GM19023 (cell line): ENCODE data around the gene WDFY2.
A peak's percentile ranks its signal among the peaks of the same experiment; 100 is the strongest.

Experiments used
- ATAC-seq: cut with Tn5 transposase; IDR thresholded peaks from one replicate; pipeline ENCODE4 v1.9.1; 2021; ENCODE audit warnings: mild to moderate bottlenecking, moderate library complexity; ENCODE audit not compliant: unreplicated experiment

The WDFY2 gene

DNA sequence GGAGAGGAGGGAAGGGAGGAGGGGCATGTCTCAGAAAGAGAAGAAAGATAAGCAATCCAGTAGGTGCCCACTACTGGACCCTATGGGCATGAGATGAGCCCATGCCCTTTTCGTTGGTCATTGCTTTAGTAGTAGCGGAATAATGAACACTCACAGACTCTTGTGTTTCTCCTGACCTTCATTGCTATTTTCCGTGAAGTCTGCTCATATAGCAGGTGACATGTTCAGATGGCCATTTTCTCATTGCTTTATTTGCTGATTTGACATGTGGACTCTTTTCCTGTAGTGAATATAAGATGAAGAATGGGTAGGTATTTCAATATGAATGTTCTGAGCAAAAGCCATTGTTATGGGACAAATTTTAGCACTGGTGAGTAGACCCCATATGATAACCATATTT lies 16.4 kb downstream of the WDFY2 start:
- ATAC-seq = no peak

DNA sequence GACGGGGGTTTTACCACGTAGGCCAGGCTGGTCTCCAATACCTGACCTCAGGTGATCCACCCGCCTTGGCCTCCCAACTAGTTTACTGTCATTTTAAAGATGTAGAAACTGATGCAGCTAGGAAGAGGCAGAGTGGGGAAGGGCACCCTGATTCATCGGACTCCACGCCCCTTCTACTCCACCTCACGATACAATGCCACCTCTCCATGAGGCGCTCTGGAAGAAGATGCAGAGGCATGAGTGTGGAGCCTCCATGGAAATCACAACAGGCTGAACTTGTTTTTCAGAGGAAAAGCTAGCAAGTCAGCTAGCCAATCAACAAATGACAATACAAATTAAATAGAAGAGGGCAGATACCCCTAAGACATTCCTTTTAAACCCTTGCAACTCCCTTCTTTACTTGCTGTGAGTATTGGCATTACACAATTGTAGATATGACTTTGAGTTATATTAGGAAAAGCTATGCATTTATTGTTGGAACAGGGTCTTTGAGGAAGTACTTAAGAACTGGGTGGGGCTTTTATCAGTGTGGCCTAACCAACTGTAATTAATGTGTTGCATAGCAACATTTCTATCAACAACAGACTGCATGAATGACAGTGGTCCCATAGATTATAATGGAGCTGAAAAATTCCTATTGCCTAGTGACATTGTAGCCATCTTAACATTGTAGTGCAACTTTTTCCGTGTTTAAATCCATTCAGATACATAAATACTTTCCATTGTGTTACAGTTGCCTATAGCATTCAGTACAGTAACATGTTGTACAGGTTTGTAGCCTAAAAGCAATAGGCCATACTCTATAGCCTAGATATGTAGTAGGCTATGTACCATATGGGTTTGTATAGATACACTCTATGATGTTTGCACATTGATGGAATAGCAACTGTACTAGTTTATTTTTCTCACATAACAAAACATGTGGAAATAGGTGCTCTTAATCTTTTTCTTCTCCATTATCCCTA lies 17.6 kb downstream of the WDFY2 start:
- no peak for ATAC-seq

DNA sequence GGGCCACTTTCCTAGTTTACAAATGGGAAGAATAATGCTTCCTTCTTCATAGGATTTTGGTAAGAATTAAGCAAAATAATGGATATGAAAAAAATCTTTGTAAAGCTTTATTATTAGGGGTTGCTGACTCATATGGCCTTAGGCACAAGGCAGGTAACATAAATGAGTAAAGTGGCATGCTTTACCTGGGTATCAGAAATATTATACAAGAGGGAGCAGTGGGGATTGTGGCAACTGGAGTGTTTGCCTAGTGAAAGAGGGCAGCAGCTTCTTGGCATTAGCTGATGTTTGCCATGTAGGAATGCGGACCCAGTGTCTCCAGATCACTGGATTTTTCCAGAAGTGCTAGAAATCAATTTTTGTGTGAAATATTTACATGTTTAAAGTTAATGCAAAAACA lies 19.5 kb downstream of the WDFY2 start:
- ATAC-seq = no peak

DNA sequence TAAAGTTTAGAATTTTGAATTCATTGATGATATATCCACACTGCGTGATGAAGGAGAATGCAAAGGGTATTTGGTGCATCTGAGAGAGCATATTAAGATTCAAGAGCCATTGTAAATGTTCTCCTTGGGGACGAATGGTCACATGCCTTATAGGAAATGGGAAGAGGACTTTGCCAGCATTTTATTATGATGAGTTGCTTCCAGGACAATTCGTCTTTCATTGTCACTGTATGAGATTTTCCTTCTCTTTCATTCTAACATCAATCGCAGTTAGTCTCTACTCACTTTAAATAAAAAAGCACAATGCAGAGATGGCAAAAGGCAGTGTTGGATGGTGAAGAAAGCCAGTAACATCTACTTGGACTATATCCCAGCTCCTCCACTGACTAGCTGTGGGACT lies 21.4 kb downstream of the WDFY2 start:
- ATAC-seq = no peak

DNA sequence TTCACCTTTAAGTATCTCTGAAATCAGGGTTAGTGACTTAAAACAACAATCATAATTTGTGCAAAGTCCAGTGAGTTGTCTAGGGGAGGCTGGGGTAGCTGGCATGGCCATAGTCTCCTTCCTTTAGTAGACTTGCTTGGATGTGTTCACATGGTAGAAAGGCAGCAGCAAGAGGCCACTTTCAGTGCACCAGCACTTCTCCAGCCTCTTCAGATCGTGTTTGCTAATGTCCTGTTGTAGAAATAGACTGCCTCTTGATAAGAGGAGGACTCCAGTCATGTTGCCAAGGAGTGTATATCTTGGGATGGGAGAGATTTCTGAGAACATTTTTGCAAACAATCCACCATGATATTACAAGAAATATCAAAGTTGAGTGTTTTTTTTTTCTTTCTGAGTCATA lies 22.9 kb downstream of the WDFY2 start:
- no peak for ATAC-seq

DNA sequence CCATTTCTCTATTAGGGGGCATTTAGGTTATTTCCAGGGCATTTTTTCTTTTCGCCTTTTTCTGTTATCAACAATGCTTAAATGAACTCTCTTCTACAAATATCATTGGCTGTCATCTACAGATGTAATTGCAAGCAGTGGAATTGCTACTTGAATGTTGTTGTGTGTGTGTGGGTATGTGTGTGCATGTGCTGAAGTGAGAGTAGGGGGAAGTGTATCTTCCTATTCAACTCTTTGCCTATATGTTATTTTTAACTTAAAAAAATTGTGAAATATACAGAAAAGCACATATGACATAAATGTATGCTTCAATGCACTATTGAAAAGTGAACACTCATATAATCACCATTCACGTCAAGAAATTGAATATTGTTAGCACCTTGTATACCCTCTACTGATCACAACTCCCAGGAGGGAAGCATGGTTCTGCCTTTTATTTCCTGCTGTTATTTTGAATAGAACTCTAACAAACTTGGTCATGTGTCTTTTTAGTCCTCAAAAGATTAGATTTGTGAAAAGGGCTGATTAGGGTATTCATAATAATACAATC lies 24.7 kb downstream of the WDFY2 start:
- ATAC-seq = no peak

DNA sequence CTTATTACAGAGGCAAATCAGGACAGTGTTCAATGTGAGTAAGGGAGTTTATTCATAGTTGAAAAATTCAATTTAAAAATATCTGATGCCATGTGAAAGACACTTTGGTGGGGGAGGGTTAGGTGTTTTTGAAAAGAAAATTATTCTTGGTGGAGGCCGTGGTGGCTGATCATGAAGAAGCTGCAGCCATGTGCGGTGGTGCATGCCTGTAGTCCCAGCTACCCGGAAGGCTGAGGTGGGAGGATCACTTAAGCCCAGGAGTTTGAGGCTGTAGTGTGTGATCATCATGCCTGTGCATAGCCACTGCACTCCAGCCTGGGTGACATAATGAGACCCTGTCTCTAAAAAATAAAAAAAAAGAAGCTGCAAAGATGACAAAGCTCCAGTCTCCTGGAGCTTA lies 28.6 kb downstream of the WDFY2 start:
- no peak for ATAC-seq

DNA sequence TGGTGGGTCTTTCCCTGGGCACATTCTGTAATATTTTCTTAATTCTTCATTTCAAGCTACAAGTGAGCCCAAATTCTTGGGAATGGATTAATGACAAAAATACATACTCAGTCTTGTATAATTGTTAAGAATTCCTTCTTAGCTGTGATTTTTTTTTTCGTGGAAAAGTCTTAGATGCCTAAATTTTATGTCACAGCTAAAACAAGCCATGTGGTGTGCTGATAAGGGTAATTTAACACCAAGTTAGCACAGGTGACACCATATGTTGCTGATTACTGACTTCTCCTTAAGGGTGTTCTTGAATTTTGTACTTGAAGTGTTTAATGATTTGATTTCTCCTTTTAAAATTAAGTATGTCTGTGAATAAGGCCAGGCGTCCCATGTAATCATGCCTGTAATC lies 29.3 kb downstream of the WDFY2 start:
- no peak for ATAC-seq

DNA sequence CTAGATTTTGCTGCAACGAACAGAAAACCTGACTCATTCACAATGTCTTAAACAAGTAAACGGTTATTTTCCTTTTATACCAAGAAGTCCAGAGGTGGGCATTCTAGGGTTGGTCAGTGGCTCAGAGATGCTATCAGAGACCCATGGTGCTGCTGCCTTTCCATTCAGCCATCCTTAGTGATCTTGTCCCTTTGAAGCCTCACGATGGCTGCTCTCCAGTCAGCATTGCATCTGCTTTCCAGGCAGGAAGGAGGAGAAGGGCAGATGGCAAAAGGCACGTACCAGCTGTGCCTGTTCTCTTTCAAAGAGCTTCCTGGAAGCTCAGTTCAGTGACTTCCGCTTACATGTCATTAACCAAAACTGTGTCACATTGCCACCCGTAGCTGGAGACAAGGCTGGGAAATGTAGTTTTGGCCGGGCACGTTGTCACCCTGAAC lies 30.1 kb downstream of the WDFY2 start:
- peak; percentile 92 for ATAC-seq

DNA sequence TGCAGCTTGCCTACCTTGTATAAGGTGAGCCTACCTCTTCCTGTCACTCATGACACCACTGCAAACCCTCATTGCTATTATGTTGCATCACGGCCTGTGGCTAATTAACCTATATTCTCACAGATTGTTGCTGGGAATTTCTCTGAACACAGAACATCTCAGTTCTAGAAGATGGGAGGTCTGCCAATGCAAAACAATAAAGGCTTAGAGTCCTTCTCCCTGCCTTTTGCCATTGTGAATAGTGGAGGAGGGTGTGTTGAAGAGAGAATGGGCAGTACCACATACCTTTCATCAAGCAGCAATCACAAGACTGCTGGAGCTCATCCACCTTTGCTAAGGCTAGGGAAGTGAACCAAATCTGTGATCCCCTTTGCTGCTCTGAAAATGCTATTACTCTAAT lies 34.4 kb downstream of the WDFY2 start:
- ATAC-seq = no peak

DNA sequence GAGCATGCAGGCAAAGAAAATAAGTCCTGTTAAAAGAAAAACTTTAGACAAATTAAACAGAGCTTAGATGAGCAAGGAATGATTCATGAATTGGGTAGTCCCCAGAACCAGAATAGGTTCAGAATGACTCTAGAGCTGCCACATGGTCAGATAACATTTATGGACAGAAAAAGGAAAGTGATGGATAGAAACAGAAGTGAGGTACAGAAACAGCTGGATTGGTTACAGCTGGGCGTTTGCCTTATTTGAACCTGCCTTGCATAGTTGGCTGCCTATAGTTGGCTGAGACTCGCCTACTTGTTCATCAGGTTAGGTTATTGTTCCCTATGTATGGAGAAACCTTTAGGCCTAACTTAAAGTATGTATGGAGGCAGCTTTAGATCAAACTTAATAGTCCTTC lies 35.4 kb downstream of the WDFY2 start:
- ATAC-seq = peak; percentile 46

DNA sequence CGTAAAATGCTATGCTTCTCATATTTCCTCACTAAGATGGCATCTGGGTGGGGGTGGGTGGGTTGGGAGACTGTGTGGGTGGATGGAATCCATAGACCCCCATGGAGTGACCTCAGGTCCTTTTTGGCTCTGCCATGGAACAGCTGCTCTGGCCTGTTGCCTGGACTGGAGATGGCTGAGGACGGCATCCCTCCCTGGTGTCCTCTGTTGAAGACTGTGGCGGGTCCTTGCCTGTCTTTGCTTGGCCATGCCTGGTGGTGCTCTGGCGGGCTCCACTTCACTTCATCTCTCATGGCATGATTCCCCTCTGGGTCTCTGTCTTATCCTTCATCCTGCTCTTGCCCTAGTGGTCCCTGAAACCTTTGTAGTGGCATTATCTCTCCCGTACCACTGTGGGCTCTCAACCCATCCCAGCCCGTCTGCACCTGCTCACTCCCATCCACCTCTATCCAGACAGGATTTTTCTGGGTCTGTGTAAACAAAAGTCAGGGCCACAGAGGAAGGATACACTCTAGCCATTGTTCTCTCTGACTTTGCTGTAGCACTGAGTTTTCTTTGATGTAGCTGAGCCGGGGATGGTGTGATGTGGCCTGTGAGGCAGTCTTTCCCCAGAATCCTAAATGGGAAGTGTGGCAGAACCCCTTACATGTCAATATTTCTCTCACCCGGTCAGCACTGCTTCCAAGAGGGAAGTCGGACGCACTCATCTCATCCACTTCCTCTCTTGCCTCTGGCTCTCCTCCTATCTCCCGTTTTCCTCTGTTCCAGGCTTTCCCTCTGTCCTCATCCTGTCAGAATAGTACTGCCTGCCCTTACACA lies 36.1 kb downstream of the WDFY2 start:
- ATAC-seq = no peak

DNA sequence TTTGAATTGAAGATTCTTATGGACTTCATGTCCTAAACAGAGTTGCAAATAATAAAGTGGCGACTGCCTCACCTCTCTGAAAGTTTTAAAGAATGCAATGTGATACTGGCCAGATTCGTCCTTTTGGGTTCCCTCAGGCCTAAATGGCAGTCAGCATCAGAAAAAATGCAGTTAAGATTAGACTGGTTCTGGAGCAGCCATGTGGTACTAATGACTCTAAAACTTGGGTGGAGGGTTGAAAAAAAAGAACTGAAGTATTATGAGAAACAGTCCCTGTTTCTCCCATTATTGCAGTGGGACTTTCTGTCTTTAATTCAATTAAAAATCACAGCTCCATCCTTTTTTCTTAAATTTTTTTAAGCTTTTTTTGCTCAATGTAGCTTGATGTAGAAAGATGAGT lies 37.3 kb downstream of the WDFY2 start:
- ATAC-seq = no peak

DNA sequence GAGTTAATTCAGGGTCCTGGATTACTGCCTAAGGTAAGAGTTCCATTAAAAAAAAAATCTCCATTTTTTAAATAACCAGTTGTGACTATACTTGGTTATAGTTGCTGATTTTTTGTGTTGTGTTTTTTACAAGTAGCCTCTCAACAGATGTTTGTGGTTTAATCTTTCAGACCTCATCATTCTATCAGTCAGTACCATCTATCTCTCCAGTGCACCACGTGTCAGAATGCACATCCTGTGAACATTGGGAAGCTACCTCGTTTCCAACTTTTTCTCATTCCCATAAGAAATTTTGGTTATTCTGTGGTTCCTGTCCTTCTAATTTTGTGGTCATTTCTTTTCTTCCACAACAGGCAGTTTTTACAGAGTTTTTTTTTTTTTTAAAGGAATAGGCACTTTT lies 39.2 kb downstream of the WDFY2 start:
- ATAC-seq = no peak

DNA sequence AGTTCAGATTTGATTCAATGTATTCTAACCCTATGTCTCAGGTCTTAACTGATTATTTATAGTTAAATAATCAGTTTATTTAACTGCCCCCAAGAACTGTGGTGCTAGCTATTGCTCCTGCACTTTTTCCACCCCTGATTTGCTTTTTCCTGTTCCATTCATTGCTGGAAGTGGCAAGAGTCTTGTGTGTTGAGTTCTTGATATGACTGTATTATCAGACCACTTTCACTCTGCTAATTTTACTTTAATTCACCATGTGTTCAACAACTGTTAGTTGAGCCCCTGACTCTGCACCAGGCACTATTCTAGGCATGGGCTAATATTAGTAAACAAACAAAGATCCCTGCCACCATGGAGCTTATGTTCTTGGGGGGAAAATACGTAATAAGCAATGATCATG lies 39.9 kb downstream of the WDFY2 start:
- ATAC-seq = no peak

DNA sequence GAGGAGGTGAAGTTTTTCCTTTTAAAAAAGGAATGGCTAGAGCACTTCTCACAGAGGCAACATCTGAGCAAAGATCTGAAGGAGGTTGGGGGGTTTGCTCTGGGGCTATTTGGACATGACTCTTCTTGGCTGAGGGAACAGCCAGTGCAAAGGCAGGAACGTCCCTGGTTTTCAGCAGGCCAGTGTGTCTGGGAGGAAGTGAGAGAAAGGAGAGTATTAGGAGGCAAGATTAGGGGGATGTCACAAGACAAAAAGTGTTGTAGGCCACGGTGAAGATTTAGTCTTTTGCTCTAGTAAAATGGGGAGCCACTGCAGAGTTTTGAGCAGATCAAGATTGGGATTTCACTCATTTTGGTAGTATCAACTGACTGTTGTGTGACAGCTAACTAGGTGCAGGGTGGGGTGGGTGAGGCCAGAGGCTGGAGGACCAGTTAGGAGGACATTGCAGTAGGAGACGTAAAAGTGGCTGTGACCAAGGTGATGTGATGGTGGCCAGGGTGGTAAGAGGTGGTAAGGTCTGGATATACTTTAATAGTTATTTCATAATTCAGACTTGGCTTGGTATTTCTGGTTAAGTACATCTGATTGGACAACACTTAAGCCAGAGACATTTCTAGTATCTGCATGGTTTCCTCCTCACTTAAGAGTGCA lies 40.6 kb downstream of the WDFY2 start:
- ATAC-seq = no peak

DNA sequence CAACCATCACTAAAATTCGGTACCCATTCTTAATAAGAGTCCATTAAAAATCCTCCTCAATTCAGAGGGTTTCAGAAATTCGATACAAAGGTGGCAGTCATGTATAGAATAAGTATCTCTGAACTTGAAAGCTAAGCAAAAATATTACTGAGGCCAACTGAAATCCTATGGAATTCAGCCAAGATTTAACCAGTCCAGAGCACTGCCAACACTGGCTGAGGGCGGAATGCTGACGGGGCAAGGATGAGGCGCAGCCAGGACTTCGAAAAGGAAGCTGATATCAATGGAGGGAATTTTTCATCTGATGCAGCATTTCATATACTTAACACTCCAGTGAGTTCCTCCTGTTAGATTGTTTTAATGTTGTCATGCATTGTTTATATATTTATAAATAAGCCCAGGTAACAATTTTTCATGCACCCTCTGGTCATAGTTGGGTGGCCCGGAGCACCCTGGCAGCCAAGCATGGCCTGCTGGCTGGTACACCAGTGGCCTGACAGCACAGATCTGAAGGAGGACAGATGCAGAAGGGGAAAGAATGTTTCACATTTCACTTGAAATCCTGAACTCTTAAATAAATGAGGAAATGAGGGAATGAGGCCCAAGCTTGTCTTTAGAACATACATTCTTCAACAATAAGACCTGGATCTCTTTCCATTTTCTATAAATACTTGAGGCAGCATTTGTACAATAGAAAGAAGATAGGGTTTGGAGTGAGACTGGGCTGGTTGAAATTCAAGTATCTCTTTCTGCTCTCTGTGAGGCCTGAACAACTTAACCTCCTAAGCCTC lies 41.5 kb downstream of the WDFY2 start:
- no peak for ATAC-seq

DNA sequence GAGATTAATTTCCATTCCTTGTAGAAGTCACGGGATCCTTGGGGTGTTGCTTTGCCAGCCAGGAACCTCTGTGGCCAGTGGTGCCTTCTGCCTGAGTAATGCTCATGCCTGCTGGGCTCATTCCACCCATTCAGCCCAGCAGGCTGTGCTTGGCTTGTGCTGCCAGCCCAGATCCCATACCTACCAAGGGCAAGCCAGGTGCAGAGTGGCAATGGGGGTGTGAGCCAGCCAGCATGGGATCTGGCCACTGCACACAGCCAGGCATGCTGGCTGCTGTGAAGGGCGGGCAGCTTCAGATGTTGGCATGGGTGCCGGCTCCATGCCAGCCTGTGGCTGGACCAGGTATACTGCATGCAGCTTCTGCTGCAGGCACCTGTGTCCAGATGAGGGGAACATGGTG lies 42.5 kb downstream of the WDFY2 start:
- no peak for ATAC-seq

DNA sequence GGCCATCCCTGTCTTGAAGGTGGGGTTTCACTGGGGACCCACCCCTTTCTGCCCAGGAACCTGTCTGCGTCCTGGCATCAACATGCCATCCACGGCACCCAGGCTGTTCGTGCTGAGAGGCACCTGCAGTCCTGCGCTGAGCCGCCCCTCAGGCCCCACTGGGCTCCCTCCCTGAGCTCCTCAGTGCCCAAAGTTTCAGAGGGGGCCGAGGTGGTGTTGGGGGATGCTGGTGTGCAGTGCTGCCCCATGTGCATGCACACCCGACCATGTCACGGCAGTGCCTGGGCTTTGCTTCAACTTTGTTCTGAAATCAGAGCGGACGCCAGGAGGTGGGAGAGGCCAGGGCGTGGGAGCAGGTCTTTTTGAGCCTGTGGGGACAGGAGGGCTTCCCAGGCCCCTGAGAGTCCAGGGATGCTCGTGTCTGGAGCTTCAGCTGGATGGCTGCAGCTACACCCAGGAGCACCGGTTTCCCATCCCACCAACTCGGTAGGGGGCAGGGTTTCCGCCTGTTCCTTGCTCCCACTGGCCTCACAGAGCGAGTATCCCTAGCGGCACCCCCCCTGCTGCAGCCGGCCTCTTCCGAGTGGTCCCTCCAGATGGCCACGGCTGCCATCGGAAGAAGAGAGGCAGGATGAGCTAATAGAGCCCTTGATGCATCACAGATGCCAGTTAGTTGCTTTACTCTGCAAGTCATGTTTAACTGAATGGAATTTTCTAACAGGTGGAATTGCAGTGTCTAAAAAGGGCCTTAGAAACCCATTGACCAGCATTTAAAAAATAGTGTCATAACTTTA lies 44.0 kb downstream of the WDFY2 start:
- no peak for ATAC-seq
